Measurements from ENCODE around the gene PRPF6. TPM values are rescaled to one million over a fixed set of nuclear protein-coding genes. Genes with fewer than 3 reads are reported as not detected.

The PRPF6 gene
- total and polyA plus RNA-seq, 2 of the 13 experiments (the other 11 are each of a cell fraction or from before 2014, with no cell fraction given), result 63.7 to 101 TPM

DNA sequence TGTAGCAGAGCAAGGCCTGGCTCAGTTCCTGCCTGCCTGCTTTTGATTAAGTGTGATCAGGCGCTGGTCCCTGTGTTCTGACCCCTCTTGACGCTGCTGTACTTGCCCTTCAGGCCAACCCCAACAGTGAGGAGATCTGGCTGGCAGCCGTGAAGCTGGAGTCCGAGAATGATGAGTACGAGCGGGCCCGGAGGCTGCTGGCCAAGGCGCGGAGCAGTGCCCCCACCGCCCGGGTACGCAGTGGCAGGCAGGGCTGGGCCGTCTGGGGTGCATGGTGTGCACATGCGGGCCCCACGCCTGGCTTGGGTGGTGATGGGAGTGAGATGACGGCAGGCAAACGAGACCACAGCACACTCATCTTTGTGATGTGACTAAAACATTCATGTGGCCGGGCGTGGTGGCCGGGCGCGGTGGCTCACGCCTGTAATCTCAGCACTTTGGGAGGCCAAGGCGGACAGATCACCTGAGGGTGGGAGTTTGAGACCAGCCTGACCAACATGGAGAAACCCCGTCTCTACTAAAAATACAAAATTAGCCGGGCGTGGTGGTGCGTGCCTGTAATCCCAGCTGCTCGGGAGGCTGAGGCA lies 45.0 kb downstream of the PRPF6 start (continued):
- TF ChIP-seq PHF21A (CRISPR knock-in tag; IDR thresholded peaks at IDR 0.05), result no peak
- TF ChIP-seq TCF12 (IDR thresholded peaks at IDR 0.05), result no peak
- TF ChIP-seq TCF12 (CRISPR knock-in tag; IDR thresholded peaks at IDR 0.05), result 0 out of 2 replicates have a peak, but pooled peaks have one; percentile 10
- 0 out of 2 replicates have a peak, but pooled peaks have one; percentile 23 for TF ChIP-seq ZNF274 (CRISPR knock-in tag; IDR thresholded peaks at IDR 0.05)
- TF ChIP-seq ZNF768 (CRISPR knock-in tag; IDR thresholded peaks at IDR 0.05), result peak; percentile 22; the same call in 1 of the 2 replicates

- 97% methylated on average over 23 of the region's 24 CpGs for WGBS (ENCODE audit: low lambda C conversion rate)
- POLR2A ChIA-PET, result interaction anchor here (5.0 kb wide), 1 partner anchor 8 kb away, joined by 81 read pairs; the partner anchor contains the start of gene C20orf204
These were observed 47.2 kb downstream of the PRPF6 start for GRCh38 chr20:64027981-64028685.

More at GRCh38 chr20:64027981-64028685, 47.2 kb downstream of the PRPF6 start:
- ATAC-seq (no peak), FAIRE-seq (no peak), DNase-seq (ENCODE audit: low spot score) (no peak)
- TF ChIP-seq ARNT2 (CRISPR knock-in tag; IDR thresholded peaks at IDR 0.05; ENCODE audit: low read depth) (no peak), ZNF317 (CRISPR knock-in tag; IDR thresholded peaks at IDR 0.05) (no peak), ZNF331 (CRISPR knock-in tag; IDR thresholded peaks at IDR 0.05) (no peak), MTA3 (CRISPR knock-in tag; IDR thresholded peaks at IDR 0.05) (no peak), RBFOX2 (IDR thresholded peaks at IDR 0.05; ENCODE audit: low read depth, low read length) (peak; percentile 47; the same call in 1 of the 2 replicates), ZNF7 (CRISPR knock-in tag; IDR thresholded peaks at IDR 0.05) (no peak), ZNF782 (CRISPR knock-in tag; IDR thresholded peaks at IDR 0.05; ENCODE audit: borderline replicate concordance) (0 out of 2 replicates have a peak, but pooled peaks have one; percentile 52), NR1H2 (CRISPR knock-in tag; IDR thresholded peaks at IDR 0.05; ENCODE audit: borderline replicate concordance, low read depth) (no peak), NR3C1 (CRISPR knock-in tag; IDR thresholded peaks at IDR 0.05) (no peak), AGO2 (optimal IDR thresholded peaks at IDR 0.05; ENCODE audit: low read depth, low read length) (peak; percentile 90), SRY (CRISPR knock-in tag; IDR thresholded peaks at IDR 0.05) (no peak), RBM22 (optimal IDR thresholded peaks at IDR 0.05; ENCODE audit: low read length) (peak; percentile 42), RARA (CRISPR knock-in tag; IDR thresholded peaks at IDR 0.05) (no peak)
- Histone ChIP-seq H2AFZ (ENCODE audit: low read length) (no peak overlapping the region), H3K4me2 (ENCODE audit: low read depth, low read length) (no peak overlapping the region), H4K20me1 (ENCODE audit: insufficient read depth, low read length) (no peaks in the 10 kb centered on the region), H3K79me2 (ENCODE audit: insufficient read depth, low read length) (peaks cover 4% of the 10 kb centered on the region), H3K4me1 (ENCODE audit: insufficient read depth, low read length) (peaks cover 26% of the 10 kb centered on the region), H3K9me3 (ENCODE audit: low read length) (no peaks in the 10 kb centered on the region), H3K9ac (ENCODE audit: insufficient read depth, low read depth, low read length) (no peak overlapping the region), H3K27ac (ENCODE audit: extremely low read length, insufficient read depth, low read length) (no peak overlapping the region), H3K27me3 (ENCODE audit: control insufficient read depth in 1 of 2, insufficient read depth in 2 of 2, low read length in 2 of 2) (no peaks in the 10 kb centered on the region), H3K4me3 (replicated peaks in 1 of 3; ENCODE audit: insufficient read depth in 1 of 3, low read depth in 2 of 3, low read length in 3 of 3) (no peak overlapping the region), H3K36me3 (replicated peaks in 1 of 2; ENCODE audit: control insufficient read depth in 1 of 2, insufficient read depth in 2 of 2, low read length in 2 of 2) (peaks cover 53 to 76% of the 10 kb centered on the region in 2 experiments)
- in situ Hi-C loops (cut with HindIII; ENCODE audit: extremely low pct_ligation_motif_present, low pct_unique_long_range_greater_than_20kb), result no loop called here
- CTCF ChIA-PET (ENCODE audit: low intra/inter-chr PET ratio, low total read pairs), result no interaction called here
- intact Hi-C loops (cut with micrococcal nuclease; ENCODE audit: unreplicated experiment), result no loop called here
- BruUV-seq (replicated peaks), result no TSS peak

All from HepG2 (cell line).